Measurements from ENCODE around the gene TUBGCP3. TPM values are rescaled to one million over a fixed set of nuclear protein-coding genes. Genes with fewer than 3 reads are reported as not detected.

The TUBGCP3 gene
- total RNA-seq, 2 donors from 2014 or later = 9.8 to 14.7 TPM

DNA sequence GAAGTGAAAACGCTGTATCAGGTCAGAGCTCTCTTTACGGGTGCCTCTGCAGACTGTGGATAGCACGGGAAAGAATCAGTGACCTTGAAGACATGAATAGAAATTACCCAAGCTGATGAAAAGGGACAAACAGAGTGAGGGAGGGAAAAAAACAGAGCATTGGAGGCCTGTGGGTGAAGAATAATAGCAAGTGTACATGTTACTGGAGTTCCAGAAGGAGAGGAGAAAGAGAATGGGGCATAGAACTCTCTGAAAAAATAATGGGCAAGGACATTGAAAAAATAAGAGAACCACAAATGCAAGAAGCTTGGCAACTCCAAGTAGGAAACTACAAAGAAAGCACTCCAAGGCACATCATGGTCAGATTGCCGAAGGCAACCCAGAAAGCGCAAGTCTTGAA is 125.5 kb downstream of the TUBGCP3 start:
- peak; percentile 21 for DNase-seq (ENCODE audit: low spot score)
- no peaks in the 10 kb centered on the region for H3K27me3 ChIP-seq
- TF ChIP-seq CTCF (IDR thresholded peaks at IDR 0.05) = no peak
- no peak overlapping the region for H3K27ac ChIP-seq
- H3K36me3 ChIP-seq = no peaks in the 10 kb centered on the region
- peaks cover 0 to 21% of the 10 kb centered on the region in 2 donors for H3K9me3 ChIP-seq
- H3K4me1 ChIP-seq = no peaks in the 10 kb centered on the region
- no peak overlapping the region for H3K4me3 ChIP-seq

DNA sequence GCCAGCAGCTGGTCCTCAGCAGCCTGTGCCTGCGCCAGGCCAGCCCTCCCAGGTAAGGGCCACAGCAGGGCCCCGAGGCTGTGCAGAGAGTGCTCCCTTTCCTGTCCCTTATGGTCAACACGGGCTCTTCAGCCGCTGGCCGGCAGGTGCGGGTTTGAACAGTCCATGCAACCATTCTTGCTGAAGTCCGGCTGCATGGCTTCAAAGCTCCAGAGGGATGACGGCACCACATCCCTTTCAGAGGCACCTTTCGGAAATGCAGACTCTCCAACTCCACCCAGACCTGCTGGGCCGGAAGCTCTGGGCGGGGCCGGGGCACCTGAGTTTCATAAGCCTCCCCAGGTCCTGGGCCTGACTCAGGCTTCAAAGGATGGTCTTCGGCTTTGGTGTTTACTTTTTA is 130.5 kb downstream of the TUBGCP3 start:
- Histone ChIP-seq H3K9me3 (peaks cover 0 to 18% of the 10 kb centered on the region in 2 donors), H3K27me3 (no peaks in the 10 kb centered on the region), H3K4me3 (no peak overlapping the region), H3K36me3 (no peaks in the 10 kb centered on the region), H3K27ac (no peak overlapping the region), H3K4me1 (no peaks in the 10 kb centered on the region)
- peak; percentile 36 for DNase-seq (ENCODE audit: low spot score)
- no peak for TF ChIP-seq CTCF (IDR thresholded peaks at IDR 0.05)

GRCh38 chr13:112457081-112457480 is 130.9 kb downstream of the TUBGCP3 start:
- DNase-seq (ENCODE audit: low spot score) = peak; percentile 32
- Histone ChIP-seq H3K27me3 (no peaks in the 10 kb centered on the region), H3K4me1 (no peaks in the 10 kb centered on the region), H3K4me3 (no peak overlapping the region), H3K9me3 (peaks cover 0 to 14% of the 10 kb centered on the region in 2 donors), H3K27ac (no peak overlapping the region), H3K36me3 (no peaks in the 10 kb centered on the region)
- TF ChIP-seq CTCF (IDR thresholded peaks at IDR 0.05) = no peak

GRCh38 chr13:112456138-112457056 is 131.6 kb downstream of the TUBGCP3 start:
- Histone ChIP-seq H3K36me3 (no peaks in the 10 kb centered on the region), H3K4me1 (no peaks in the 10 kb centered on the region), H3K4me3 (no peak overlapping the region), H3K27ac (no peak overlapping the region), H3K27me3 (no peaks in the 10 kb centered on the region), H3K9me3 (peaks cover 0 to 13% of the 10 kb centered on the region in 2 donors)
- DNase-seq (ENCODE audit: low spot score) = peak; percentile 54
- no peak for TF ChIP-seq CTCF (IDR thresholded peaks at IDR 0.05)

GRCh38 chr13:112455476-112456059 is 132.4 kb downstream of the TUBGCP3 start:
- Histone ChIP-seq H3K27ac (no peak overlapping the region), H3K36me3 (no peaks in the 10 kb centered on the region), H3K4me1 (no peaks in the 10 kb centered on the region), H3K4me3 (no peak overlapping the region), H3K27me3 (no peaks in the 10 kb centered on the region), H3K9me3 (peaks cover 0 to 13% of the 10 kb centered on the region in 2 donors)
- no peak for TF ChIP-seq CTCF (IDR thresholded peaks at IDR 0.05)
- DNase-seq (ENCODE audit: low spot score) = no peak

Measured in right atrium auricular region (tissue), 2 donors.